WTC11 (cell line): ENCODE results near the gene C1QL2.

ENCODE experiments used
- ATF1 ChIP-seq: sonication (generic); formaldehyde crosslinking; IDR thresholded peaks from 2 replicates; pipeline ENCODE4 v1.8.1; 2023; ENCODE audit warnings: mild to moderate bottlenecking, moderate library complexity, missing genetic modification reagents
- KAT7 ChIP-seq: sonication (generic); formaldehyde crosslinking; IDR thresholded peaks from 2 replicates; pipeline ENCODE4 v1.8.1; 2023; ENCODE audit warnings: missing genetic modification reagents, mild to moderate bottlenecking, borderline replicate concordance

GRCh38 chr2:119112230-119112629 is 46.3 kb downstream of the C1QL2 start:
- TF ChIP-seq KAT7 = no peak
- TF ChIP-seq ATF1 (CRISPR knock-in tag) = no peak
